ENCODE measurements around the gene GAK.
"Not testable (repeated sequence)": the region's sequence is repeated elsewhere in the genome, so short reads cannot be mapped to it uniquely, and the experiment has no call there.

The GAK gene

GRCh38 chr4:925171-925570, 6.9 kb downstream of the GAK start:
- DNase-seq, result no peak

DNA sequence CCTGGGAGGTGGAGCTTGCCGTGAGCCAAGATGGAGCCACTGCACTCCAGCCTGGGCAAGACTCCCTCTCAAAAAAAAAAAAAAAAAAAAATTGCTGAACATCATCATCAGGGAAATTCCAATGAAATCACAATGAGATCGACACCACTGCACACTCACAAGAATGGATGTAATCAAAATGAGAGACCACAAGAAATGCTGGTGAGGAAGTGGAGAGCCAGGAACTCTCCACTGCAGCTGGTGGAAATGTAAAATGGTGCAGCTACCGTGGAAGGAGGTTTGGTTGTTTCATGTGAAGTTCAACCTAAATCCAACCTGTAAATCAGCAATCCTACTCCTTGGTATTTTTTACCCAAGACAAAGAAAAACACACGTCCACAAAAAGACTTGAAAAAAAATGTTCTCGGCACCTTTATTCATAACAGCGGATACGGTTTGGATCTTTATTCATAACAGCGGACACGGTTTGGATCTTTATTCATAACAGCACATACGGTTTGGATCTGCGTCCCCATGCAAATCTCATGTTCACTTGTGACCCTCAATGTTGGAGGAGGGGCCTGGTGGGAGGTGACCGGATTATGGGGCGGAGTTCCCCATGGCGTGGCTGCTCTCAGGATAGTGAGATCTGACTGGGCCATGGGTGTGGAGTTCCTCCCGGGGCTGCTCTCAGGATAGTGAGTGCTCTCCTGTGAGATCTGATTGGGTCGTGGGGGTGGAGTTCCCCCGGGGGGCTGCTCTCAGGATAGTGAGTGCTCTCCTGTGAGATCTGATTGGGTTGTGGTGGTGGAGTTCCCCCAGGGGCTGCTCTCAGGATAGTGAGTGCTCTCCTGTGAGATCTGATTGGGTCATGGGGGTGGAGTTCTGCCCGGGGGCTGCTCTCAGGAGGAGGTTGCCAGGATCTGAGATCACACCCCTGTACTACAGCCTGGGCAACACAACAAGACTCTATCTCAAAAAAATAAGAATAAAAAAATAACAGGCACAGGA, 7.7 kb downstream of the GAK start:
- DNase-seq, result no peak

- no peak for DNase-seq
Observed at GRCh38 chr4:921830-922331, 10.2 kb downstream of the GAK start.

DNA sequence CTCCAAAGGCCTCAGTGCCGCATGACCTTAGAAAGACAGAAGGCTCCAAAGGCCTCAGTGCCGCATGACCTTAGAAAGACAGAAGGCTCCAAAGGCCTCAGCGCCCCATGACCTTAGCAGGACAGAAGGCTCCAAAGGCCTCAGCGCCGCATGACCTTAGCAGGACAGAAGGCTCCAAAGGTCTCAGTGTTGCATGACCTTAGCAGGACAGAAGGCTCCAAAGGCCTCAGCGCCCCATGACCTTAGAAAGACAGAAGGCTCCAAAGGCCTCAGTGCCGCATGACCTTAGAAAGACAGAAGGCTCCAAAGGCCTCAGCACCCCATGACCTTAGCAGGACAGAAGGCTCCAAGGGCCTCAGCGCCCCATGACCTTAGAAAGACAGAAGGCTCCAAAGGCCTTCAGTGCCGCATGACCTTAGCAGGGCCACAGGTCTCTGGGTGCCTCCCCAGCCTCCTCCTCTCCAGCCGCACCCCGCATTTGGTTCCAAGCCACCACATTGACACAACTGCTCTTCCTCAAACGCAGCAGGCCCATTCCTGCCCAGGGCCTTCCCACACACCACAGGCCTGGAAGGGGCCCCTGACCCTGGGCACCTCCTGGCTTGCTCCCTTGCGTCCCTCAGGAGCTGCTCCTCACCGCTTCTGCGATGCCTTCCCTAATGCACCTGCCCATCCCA, 13.0 kb downstream of the GAK start:
- not testable (repeated sequence) for DNase-seq

DNA sequence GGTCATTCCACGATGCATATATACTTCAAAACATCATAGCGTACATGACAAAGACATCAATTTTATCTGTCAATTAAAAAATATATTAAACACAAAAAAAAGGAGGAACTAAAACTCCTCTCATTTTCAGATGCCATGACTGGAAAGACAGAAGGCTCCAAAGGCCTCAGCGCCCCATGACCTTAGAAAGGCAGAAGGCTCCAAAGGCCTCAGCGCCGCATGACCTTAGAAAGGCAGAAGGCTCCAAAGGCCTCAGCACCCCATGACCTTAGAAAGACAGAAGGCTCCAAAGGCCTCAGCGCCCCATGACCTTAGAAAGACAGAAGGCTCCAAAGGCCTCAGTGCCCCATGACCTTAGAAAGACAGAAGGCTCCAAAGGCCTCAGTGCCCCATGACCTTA, 13.5 kb downstream of the GAK start:
- not testable (repeated sequence) for DNase-seq

DNA sequence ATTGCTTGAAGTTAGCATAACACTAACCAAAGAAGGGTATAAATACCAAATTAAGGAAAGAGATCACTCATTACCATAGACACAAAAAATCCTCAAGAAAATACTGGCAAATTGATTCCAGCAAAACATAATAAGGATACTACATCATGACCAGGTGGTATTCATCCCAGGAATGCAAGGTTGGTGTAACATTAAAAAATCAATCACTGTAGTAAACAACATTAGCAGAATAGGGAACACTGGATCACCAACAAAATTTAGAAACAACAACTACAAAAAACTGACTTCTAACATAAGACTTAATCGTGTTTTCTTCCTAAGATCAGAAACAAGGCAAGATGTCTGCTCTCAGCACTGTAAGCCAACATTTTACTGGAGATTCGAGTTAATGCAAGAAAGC, 14.1 kb downstream of the GAK start:
- DNase-seq, result no peak

- no peak for DNase-seq
Observed at GRCh38 chr4:917466-917865, 14.7 kb downstream of the GAK start.

GRCh38 chr4:915595-915994, 16.5 kb downstream of the GAK start:
- DNase-seq, result no peak

GRCh38 chr4:915041-915474, 17.1 kb downstream of the GAK start:
- no peak for DNase-seq

GRCh38 chr4:914531-914930, 17.6 kb downstream of the GAK start:
- DNase-seq, result no peak

- DNase-seq, result no peak
Observed at GRCh38 chr4:913280-913618, 18.9 kb downstream of the GAK start.

- DNase-seq, result no peak
Observed at GRCh38 chr4:912548-913279, 19.4 kb downstream of the GAK start.

DNA sequence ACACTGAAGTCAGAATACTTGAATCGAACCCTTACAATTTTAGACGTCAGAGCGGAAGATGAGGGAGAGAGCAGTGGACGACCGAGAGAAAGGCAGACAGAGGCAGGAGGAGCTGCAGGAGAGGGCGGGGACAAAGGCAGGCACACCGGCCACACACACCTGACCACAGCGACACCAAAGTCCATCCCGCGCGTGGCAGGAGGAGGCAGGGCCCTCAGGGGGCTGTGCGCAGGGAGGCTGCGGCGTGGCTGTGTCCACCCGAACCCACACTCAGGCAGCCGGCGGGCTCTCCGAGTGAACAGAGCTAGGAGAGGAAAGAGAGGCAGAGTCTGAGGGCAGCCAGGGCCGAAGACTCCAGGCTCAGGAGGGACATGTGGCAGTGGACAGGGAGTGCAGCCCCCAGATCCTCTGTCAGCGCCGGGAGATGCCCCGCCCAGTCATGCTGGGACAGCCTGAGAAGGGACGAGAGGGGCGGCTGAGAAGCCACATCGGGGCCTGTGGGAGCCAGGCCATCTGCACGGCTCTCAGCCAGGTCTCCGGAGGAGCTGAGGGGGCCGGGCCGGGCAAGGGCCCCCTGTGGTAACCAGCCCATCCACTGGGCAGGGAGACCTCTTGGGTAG, 20.1 kb downstream of the GAK start:
- DNase-seq, result no peak

GRCh38 chr4:911221-911751, 20.8 kb downstream of the GAK start:
- no peak for DNase-seq

- DNase-seq, result no peak
Observed at GRCh38 chr4:910366-911091, 21.6 kb downstream of the GAK start.

- no peak for DNase-seq
Observed at GRCh38 chr4:909821-910220, 22.3 kb downstream of the GAK start.

- DNase-seq, result no peak
Observed at GRCh38 chr4:909131-909571, 23.0 kb downstream of the GAK start.

GRCh38 chr4:907691-908425, 24.3 kb downstream of the GAK start:
- DNase-seq, result no peak

GRCh38 chr4:907103-907400, 25.1 kb downstream of the GAK start:
- no peak for DNase-seq

- no peak for DNase-seq
Observed at GRCh38 chr4:906339-907102, 25.6 kb downstream of the GAK start.

Measured in stimulated activated CD4-positive, alpha-beta T cell treated with anti-CD3 and anti-CD28 coated beads, Interleukin-2, amount 100 ng/mL, for 48 hours (primary cell).